K562 (cell line): Measurements from ENCODE around the gene APOL4.

Source experiments
- POLR2A ChIP-seq: fragments of 450-650 bp; conservative IDR thresholded peaks from 2 replicates; pipeline ENCODE4 v1.6.1; 2016
- TF ChIP-seq, protein P1 (sequence below): sonication (generic); formaldehyde crosslinking; IDR thresholded peaks from 2 replicates; pipeline ENCODE4 v1.8.1; 2023; ENCODE audit warnings: mild to moderate bottlenecking, missing genetic modification reagents
- TF ChIP-seq, protein P2 (sequence below): fragments of 450-650 bp; IDR thresholded peaks from 2 replicates; pipeline ENCODE4 v1.6.1; 2017; ENCODE audit warnings: antibody characterized with exemption, mild to moderate bottlenecking

DNA sequence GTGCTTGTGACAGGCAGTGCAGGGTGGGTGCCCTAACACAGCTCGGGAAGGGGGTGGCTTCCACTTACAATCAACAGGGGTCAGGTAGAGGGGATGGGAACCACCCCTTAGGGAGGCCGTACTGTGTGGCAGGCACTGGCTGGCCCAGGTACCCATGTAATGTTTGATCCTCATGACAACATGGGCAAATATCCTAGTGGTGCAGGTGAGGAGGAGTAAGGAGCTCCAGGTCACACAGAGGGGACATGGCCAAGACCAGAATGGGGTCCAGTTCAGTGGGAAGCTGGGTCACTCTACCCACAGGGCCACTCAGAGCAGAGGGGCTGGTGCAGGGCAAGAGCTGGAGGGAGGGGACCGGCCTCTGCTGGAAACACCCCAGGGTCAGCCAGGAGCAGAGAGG is 3.1 kb downstream of the APOL4 start:
- no peak for TF ChIP-seq POLR2A
- TF ChIP-seq, protein P1, sequence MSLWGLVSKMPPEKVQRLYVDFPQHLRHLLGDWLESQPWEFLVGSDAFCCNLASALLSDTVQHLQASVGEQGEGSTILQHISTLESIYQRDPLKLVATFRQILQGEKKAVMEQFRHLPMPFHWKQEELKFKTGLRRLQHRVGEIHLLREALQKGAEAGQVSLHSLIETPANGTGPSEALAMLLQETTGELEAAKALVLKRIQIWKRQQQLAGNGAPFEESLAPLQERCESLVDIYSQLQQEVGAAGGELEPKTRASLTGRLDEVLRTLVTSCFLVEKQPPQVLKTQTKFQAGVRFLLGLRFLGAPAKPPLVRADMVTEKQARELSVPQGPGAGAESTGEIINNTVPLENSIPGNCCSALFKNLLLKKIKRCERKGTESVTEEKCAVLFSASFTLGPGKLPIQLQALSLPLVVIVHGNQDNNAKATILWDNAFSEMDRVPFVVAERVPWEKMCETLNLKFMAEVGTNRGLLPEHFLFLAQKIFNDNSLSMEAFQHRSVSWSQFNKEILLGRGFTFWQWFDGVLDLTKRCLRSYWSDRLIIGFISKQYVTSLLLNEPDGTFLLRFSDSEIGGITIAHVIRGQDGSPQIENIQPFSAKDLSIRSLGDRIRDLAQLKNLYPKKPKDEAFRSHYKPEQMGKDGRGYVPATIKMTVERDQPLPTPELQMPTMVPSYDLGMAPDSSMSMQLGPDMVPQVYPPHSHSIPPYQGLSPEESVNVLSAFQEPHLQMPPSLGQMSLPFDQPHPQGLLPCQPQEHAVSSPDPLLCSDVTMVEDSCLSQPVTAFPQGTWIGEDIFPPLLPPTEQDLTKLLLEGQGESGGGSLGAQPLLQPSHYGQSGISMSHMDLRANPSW: no peak
- TF ChIP-seq, protein P2, sequence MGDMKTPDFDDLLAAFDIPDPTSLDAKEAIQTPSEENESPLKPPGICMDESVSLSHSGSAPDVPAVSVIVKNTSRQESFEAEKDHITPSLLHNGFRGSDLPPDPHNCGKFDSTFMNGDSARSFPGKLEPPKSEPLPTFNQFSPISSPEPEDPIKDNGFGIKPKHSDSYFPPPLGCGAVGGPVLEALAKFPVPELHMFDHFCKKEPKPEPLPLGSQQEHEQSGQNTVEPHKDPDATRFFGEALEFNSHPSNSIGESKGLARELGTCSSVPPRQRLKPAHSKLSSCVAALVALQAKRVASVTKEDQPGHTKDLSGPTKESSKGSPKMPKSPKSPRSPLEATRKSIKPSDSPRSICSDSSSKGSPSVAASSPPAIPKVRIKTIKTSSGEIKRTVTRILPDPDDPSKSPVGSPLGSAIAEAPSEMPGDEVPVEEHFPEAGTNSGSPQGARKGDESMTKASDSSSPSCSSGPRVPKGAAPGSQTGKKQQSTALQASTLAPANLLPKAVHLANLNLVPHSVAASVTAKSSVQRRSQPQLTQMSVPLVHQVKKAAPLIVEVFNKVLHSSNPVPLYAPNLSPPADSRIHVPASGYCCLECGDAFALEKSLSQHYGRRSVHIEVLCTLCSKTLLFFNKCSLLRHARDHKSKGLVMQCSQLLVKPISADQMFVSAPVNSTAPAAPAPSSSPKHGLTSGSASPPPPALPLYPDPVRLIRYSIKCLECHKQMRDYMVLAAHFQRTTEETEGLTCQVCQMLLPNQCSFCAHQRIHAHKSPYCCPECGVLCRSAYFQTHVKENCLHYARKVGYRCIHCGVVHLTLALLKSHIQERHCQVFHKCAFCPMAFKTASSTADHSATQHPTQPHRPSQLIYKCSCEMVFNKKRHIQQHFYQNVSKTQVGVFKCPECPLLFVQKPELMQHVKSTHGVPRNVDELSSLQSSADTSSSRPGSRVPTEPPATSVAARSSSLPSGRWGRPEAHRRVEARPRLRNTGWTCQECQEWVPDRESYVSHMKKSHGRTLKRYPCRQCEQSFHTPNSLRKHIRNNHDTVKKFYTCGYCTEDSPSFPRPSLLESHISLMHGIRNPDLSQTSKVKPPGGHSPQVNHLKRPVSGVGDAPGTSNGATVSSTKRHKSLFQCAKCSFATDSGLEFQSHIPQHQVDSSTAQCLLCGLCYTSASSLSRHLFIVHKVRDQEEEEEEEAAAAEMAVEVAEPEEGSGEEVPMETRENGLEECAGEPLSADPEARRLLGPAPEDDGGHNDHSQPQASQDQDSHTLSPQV: no peak
